H1 (cell line): ENCODE results near the gene CC2D2A. TPM values are rescaled to one million over a fixed set of nuclear protein-coding genes. Genes with fewer than 3 reads are reported as not detected.
A peak's percentile ranks its signal among the peaks of the same experiment; 100 is the strongest.

Source experiments
- CTCF ChIA-PET: fragments of 300-600 bp; sonication (Branson Sonifier 250); formaldehyde crosslinking; loops from one replicate; lab custom pipeline; 2021; ENCODE audit not compliant: partially characterized antibody; lab: Charles Lee
- POLR2A ChIA-PET: fragments of 300-600 bp; sonication (Branson Sonifier 250); formaldehyde crosslinking; loops from one replicate; lab custom pipeline; 2021; ENCODE audit warnings: inconsistent platforms; ENCODE audit not compliant: partially characterized antibody; lab: Charles Lee
- DNase-seq, 2 experiments: peaks; one replicate each; pipeline versions ENCODE4 v3.0.0 to v3.0.0-alpha.2; 2010 to 2022; ENCODE audit warnings: low spot score in 2 of 2, low read depth in 1 of 2, mixed read lengths in 1 of 2
- FAIRE-seq: peaks from 2 replicates; lab custom pipeline; 2011; peaks lifted over from hg19 to GRCh38; lab: Jason Lieb, UNC
- H2AFZ ChIP-seq: 2 replicates; pipeline ENCODE4 v1.8.1; 2012; ENCODE audit warnings: low read length, inconsistent platforms
- H2AK5ac ChIP-seq: 2 replicates; pipeline ENCODE4 v1.6.1; 2013; ENCODE audit warnings: low read depth, low read length
- H2BK120ac ChIP-seq: replicated peaks from 2 replicates; pipeline ENCODE3; 2013; ENCODE audit warnings: low read depth, low read length, inconsistent platforms
- H2BK12ac ChIP-seq: 2 replicates; pipeline ENCODE4 v1.6.1; 2013; ENCODE audit warnings: low read depth, low read length
- H2BK15ac ChIP-seq: 2 replicates; pipeline ENCODE4 v1.6.1; 2013; ENCODE audit warnings: low read length
- H2BK20ac ChIP-seq: 2 replicates; pipeline ENCODE4 v1.6.1; 2013; ENCODE audit warnings: low read length
- H2BK5ac ChIP-seq: 2 replicates; pipeline ENCODE4 v1.6.1; 2013; ENCODE audit warnings: low read depth, low read length
- H3K14ac ChIP-seq: 2 replicates; pipeline ENCODE4 v1.6.1; 2013; ENCODE audit warnings: inconsistent platforms; ENCODE audit not compliant: insufficient read length
- H3K18ac ChIP-seq: 2 replicates; pipeline ENCODE4 v1.6.1; 2013; ENCODE audit warnings: low read length; ENCODE audit errors: extremely low read depth
- H3K23ac ChIP-seq: 2 replicates; pipeline ENCODE4 v1.6.1; 2013; ENCODE audit warnings: inconsistent platforms; ENCODE audit not compliant: insufficient read length
- H3K23me2 ChIP-seq: 2 replicates; pipeline ENCODE4 v1.6.1; 2013; ENCODE audit warnings: low read depth, low read length
- H3K27ac ChIP-seq: 2 replicates; pipeline ENCODE4 v1.6.1; 2011; ENCODE audit warnings: low read depth, low read length, inconsistent platforms
- H3K27me3 ChIP-seq, 4 experiments: replicated peaks in 1 of 4; 1 replicate in 1 of 4; 2 replicates in 3 of 4; pipeline versions ENCODE4 v1.6.1 to v1.8.1; 2011 to 2013; ENCODE audit warnings: low read length in 3 of 4, mild to moderate bottlenecking in 3 of 4, inconsistent platforms in 2 of 4, mixed read lengths in 2 of 4, moderate library complexity in 1 of 4; ENCODE audit not compliant: control insufficient read depth in 3 of 4, insufficient read depth in 3 of 4; ENCODE audit errors: extremely low read depth in 1 of 4
- H3K36me3 ChIP-seq, 4 experiments: 2 replicates each; pipeline versions ENCODE4 v1.6.1 to v1.8.1; 2011 to 2013; ENCODE audit warnings: mild to moderate bottlenecking in 4 of 4, low read length in 3 of 4, moderate library complexity in 2 of 4, control low read depth in 1 of 4, inconsistent platforms in 1 of 4; ENCODE audit not compliant: insufficient read depth in 4 of 4, control insufficient read depth in 2 of 4
- H3K4ac ChIP-seq: replicated peaks from 2 replicates; pipeline ENCODE3; 2013; ENCODE audit warnings: low read length, low read depth, mixed read lengths, inconsistent platforms; ENCODE audit not compliant: insufficient read length
- H3K4me1 ChIP-seq, 4 experiments: replicated peaks in 1 of 4; 1 replicate in 1 of 4; 2 replicates in 3 of 4; pipeline versions ENCODE4 v1.6.1 to v1.8.1; 2011 to 2013; ENCODE audit warnings: low read length in 3 of 4, inconsistent platforms in 2 of 4, mixed read lengths in 1 of 4; ENCODE audit not compliant: insufficient read depth in 4 of 4, control insufficient read depth in 3 of 4
- H3K4me2 ChIP-seq, 2 experiments: 2 replicates each; pipeline versions ENCODE4 v1.6.1 to v1.8.1; 2011 to 2013; ENCODE audit warnings: low read depth in 2 of 2, low read length in 2 of 2, control low read depth in 1 of 2, inconsistent platforms in 1 of 2, mild to moderate bottlenecking in 1 of 2; ENCODE audit not compliant: insufficient read depth in 1 of 2
- H3K4me3 ChIP-seq, 4 experiments: fragments of 200-600, 300-600 bp in 1 of 4; sonication (generic), shearing (Covaris generic), sonication (Bioruptor Twin) in 1 of 4; 2 replicates each; pipeline versions ENCODE4 v1.5.1 to v1.8.1; 2011 to 2016; ENCODE audit warnings: low read length in 4 of 4, low read depth in 3 of 4, control low read depth in 2 of 4, inconsistent platforms in 2 of 4, mild to moderate bottlenecking in 2 of 4, mixed read lengths in 1 of 4, moderate library complexity in 1 of 4; ENCODE audit not compliant: insufficient read depth in 2 of 4; ENCODE audit errors: extremely low read depth in 1 of 4
- H3K56ac ChIP-seq: replicated peaks from 2 replicates; pipeline ENCODE3; 2013; ENCODE audit warnings: low read depth, mild to moderate bottlenecking, mixed read lengths, low read length, inconsistent platforms; ENCODE audit not compliant: insufficient read length
- H3K79me1 ChIP-seq: 2 replicates; pipeline ENCODE4 v1.6.1; 2013; ENCODE audit warnings: low read depth, low read length, control low read depth
- H3K79me2 ChIP-seq, 2 experiments: 2 replicates each; pipeline versions ENCODE4 v1.6.1 to v1.8.1; 2012 to 2013; ENCODE audit warnings: low read length in 2 of 2, mild to moderate bottlenecking in 2 of 2, inconsistent platforms in 1 of 2; ENCODE audit not compliant: insufficient read depth in 2 of 2, control insufficient read depth in 1 of 2
- H3K9ac ChIP-seq, 4 experiments: replicated peaks in 1 of 4; 1 replicate in 1 of 4; 2 replicates in 3 of 4; pipeline versions ENCODE4 v1.6.1 to v1.8.1; 2011 to 2013; ENCODE audit warnings: low read depth in 3 of 4, low read length in 3 of 4, control low read depth in 2 of 4, mild to moderate bottlenecking in 2 of 4, moderate library complexity in 2 of 4, inconsistent platforms in 1 of 4; ENCODE audit errors: extremely low read depth in 1 of 4
- H3K9me3 ChIP-seq, 2 experiments: 2 replicates each; pipeline versions ENCODE4 v1.6.1 to v1.8.1; 2012 to 2013; ENCODE audit warnings: mild to moderate bottlenecking in 2 of 2, moderate library complexity in 2 of 2, control low read depth in 1 of 2, inconsistent platforms in 1 of 2, low read depth in 1 of 2, low read length in 1 of 2, mixed read lengths in 1 of 2; ENCODE audit not compliant: insufficient read depth in 2 of 2
- H4K20me1 ChIP-seq, 2 experiments: replicated peaks in 1 of 2; 2 replicates each; pipeline versions ENCODE3 to v1.8.1; 2011 to 2013; ENCODE audit warnings: inconsistent platforms in 2 of 2, low read length in 2 of 2, mild to moderate bottlenecking in 1 of 2; ENCODE audit not compliant: insufficient read depth in 2 of 2, control insufficient read depth in 1 of 2
- H4K5ac ChIP-seq: 2 replicates; pipeline ENCODE4 v1.6.1; 2013; ENCODE audit warnings: low read length, low read depth, mixed read lengths, inconsistent platforms; ENCODE audit not compliant: insufficient read length
- H4K8ac ChIP-seq: 2 replicates; pipeline ENCODE4 v1.8.0; 2013; ENCODE audit warnings: mild to moderate bottlenecking, moderate library complexity, low read length, inconsistent platforms; ENCODE audit not compliant: insufficient read depth; ENCODE audit errors: extremely low read depth
- H4K91ac ChIP-seq: replicated peaks from 2 replicates; pipeline ENCODE3; 2013; ENCODE audit warnings: low read length, mixed read lengths, inconsistent platforms; ENCODE audit not compliant: insufficient read length
- ASH2L ChIP-seq: fragments of 200-600, 300-600 bp; sonication (generic); IDR thresholded peaks from one replicate; pipeline ENCODE4 v1.7.1; 2017; ENCODE audit warnings: low read length
- RAD21 ChIP-seq, 2 experiments: IDR thresholded peaks in 1 of 2; conservative IDR thresholded peaks in 1 of 2; 2 replicates each; pipeline ENCODE4 v1.6.1; 2011; ENCODE audit warnings: low read depth in 2 of 2, low read length in 2 of 2, improper control_type of control experiment in 1 of 2, inconsistent platforms in 1 of 2, mild to moderate bottlenecking in 1 of 2, moderate library complexity in 1 of 2
- WGBS, 2 experiments: shearing (Covaris generic) in 1 of 2; methylation state at CpG; one replicate each; pipeline versions ENCODE4 v1.1.6 to v1.1.7; 2013 to 2015; ENCODE audit warnings: low lambda C conversion rate in 2 of 2, mixed read lengths in 2 of 2, inconsistent platforms in 1 of 2, low coverage in 1 of 2, missing lambda C conversion rate in 1 of 2; ENCODE audit not compliant: insufficient replicate concordance in 2 of 2, insufficient coverage in 1 of 2, insufficient read length in 1 of 2; ENCODE audit errors: extremely low coverage in 1 of 2, missing lambda C conversion rate in 1 of 2; 5-methylcytosine and 5-hydroxymethylcytosine counted together
- polyA plus RNA-seq, 7 experiments: library from polyadenylated mRNA; depleted of rRNA in 3 of 7; stranded (reverse) in 5 of 7; unstranded in 2 of 7; fragments of >200 nt in 5 of 7; fragments of 200-250 nt in 2 of 7; gene quantifications; 1 replicate in 5 of 7; 2 replicates in 1 of 7; 4 replicates in 1 of 7; pipeline versions ENCODE4 v1.2.1 to v1.2.3, GENCODE V29; 2011 to 2013; ENCODE audit warnings: missing spikeins in 2 of 7, mixed read lengths in 2 of 7
- total RNA-seq: library from RNA; stranded (reverse); fragmentation: NEBNext Ultra II Directional; extraction: Animal tissue kit (Norgen Biotek cat#: 25700); gene quantifications from 2 replicates; pipeline ENCODE4 v1.2.1, GENCODE V29; 2021

CC2D2A gene
- total and polyA plus RNA-seq, 2 of the 8 experiments (the other 6 are each of a cell fraction or from before 2014, with no cell fraction given), result 11.0 to 12.2 TPM

GRCh38 chr4:15513545-15513944 is 43.9 kb downstream of the CC2D2A start:
- no peak overlapping the region for H4K5ac ChIP-seq
- no peak overlapping the region for H2AFZ ChIP-seq
- TF ChIP-seq RAD21 (IDR thresholded peaks at IDR 0.05 in 1 of 2, conservative IDR thresholded peaks at IDR 0.05 in 1 of 2; ENCODE audit: low read depth in 2 of 2, low read length in 2 of 2) (0 out of 4 replicates have a peak, but pooled peaks of 1 of the 2 experiments have one; percentile 4), ASH2L (no peak)
- H3K9me3 ChIP-seq, result peaks cover 4 to 9% of the 10 kb centered on the region in 2 experiments; a peak in 1 of 4 replicates
- no peak overlapping the region for H3K4me2 ChIP-seq
- H3K18ac ChIP-seq, result no peak overlapping the region
- no peak overlapping the region for H4K91ac ChIP-seq
- no peaks in the 10 kb centered on the region for H3K27me3 ChIP-seq
- ChIA-PET POLR2A (interaction anchor here (1.7 kb wide), 1 partner anchor 34 kb away, joined by 5 read pairs; no protein-coding TSS in a partner anchor), CTCF (interaction anchor here (1.1 to 1.5 kb wide), 3 partner anchors 23 to 34 kb away, joined by 3 to 6 read pairs (median 5); no protein-coding TSS in a partner anchor)
- no peaks in the 10 kb centered on the region for H3K4me1 ChIP-seq
- DNase-seq (no peak), FAIRE-seq (no peak)
- H2BK5ac ChIP-seq, result no peak overlapping the region
- no peak overlapping the region for H3K9ac ChIP-seq
- H2BK20ac ChIP-seq, result no peak overlapping the region
- H3K36me3 ChIP-seq, result peaks cover 0 to 20% (median 7%) of the 10 kb centered on the region in 4 experiments; a peak in 5 of 8 replicates
- no peak overlapping the region for H3K23ac ChIP-seq
- H3K4me3 ChIP-seq, result no peak overlapping the region
- H3K23me2 ChIP-seq, result no peaks in the 10 kb centered on the region
- no peak overlapping the region for H3K56ac ChIP-seq
- no peak overlapping the region for H2AK5ac ChIP-seq
- 77% methylated on average over 3 of the region's 3 CpGs; no CpG with 5 or more reads in 1 of the 2 experiments for WGBS, 2 experiments
- H3K79me1 ChIP-seq, result no peaks in the 10 kb centered on the region
- no peak overlapping the region for H2BK12ac ChIP-seq
- H2BK120ac ChIP-seq, result no peak overlapping the region
- H4K8ac ChIP-seq, result no peak overlapping the region
- H2BK15ac ChIP-seq, result no peak overlapping the region
- no peak overlapping the region for H3K4ac ChIP-seq
- no peaks in the 10 kb centered on the region for H3K79me2 ChIP-seq
- no peaks in the 10 kb centered on the region for H4K20me1 ChIP-seq
- no peak overlapping the region for H3K27ac ChIP-seq
- no peak overlapping the region for H3K14ac ChIP-seq
